Cardiac fibroblast (primary cell): Measurements from ENCODE around the gene LIN28B.

Experiments
- DNase-seq, 2 donors: peaks; one replicate each; pipeline versions ENCODE4 v3.0.0 to v3.0.0-alpha.2; 2010; ENCODE audit warnings: low read depth in 2 of 2
- H3K4me3 ChIP-seq, 2 donors: replicated peaks in 1 of 2; 1 replicate in 1 of 2; 2 replicates in 1 of 2; pipeline ENCODE4 v1.5.1; 2011; ENCODE audit warnings: low read depth in 2 of 2, low read length in 2 of 2, mild to moderate bottlenecking in 2 of 2, moderate library complexity in 1 of 2
- TF ChIP-seq, protein P1 (sequence below): IDR thresholded peaks from one replicate; pipeline ENCODE4 v1.5.1; 2011; ENCODE audit warnings: low read depth, mild to moderate bottlenecking, low read length, inconsistent platforms

The LIN28B gene

DNA sequence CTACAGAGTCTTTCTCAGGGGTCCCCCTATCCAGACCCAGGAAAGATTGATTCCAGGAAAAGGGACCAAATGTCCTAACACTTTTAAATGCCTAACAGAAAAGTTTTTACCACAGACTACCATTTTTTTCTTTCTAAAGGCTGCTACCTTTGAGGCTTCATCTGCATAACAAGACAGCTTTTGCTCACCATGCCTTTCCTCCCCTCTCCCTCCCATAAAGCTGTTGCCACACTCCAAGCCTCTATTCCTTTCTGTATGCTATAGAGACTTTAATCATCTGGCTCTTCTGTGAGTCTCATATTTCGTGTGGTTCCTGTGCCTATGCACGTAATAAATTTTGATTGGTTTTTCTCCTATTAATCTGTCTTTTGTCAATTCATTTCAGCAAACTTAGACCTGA lies 26.0 kb upstream of the LIN28B start:
- TF ChIP-seq, protein P1, sequence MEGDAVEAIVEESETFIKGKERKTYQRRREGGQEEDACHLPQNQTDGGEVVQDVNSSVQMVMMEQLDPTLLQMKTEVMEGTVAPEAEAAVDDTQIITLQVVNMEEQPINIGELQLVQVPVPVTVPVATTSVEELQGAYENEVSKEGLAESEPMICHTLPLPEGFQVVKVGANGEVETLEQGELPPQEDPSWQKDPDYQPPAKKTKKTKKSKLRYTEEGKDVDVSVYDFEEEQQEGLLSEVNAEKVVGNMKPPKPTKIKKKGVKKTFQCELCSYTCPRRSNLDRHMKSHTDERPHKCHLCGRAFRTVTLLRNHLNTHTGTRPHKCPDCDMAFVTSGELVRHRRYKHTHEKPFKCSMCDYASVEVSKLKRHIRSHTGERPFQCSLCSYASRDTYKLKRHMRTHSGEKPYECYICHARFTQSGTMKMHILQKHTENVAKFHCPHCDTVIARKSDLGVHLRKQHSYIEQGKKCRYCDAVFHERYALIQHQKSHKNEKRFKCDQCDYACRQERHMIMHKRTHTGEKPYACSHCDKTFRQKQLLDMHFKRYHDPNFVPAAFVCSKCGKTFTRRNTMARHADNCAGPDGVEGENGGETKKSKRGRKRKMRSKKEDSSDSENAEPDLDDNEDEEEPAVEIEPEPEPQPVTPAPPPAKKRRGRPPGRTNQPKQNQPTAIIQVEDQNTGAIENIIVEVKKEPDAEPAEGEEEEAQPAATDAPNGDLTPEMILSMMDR = no peak

GRCh38 chr6:104936766-104937535 lies 20.0 kb upstream of the LIN28B start:
- DNase-seq = no peak
- H3K4me3 ChIP-seq = no peak overlapping the region
- TF ChIP-seq, protein P1 = no peak

More for the DNA sequence above, 26.0 kb upstream of the LIN28B start:
- no peak overlapping the region for H3K4me3 ChIP-seq
- DNase-seq = no peak

DNA sequence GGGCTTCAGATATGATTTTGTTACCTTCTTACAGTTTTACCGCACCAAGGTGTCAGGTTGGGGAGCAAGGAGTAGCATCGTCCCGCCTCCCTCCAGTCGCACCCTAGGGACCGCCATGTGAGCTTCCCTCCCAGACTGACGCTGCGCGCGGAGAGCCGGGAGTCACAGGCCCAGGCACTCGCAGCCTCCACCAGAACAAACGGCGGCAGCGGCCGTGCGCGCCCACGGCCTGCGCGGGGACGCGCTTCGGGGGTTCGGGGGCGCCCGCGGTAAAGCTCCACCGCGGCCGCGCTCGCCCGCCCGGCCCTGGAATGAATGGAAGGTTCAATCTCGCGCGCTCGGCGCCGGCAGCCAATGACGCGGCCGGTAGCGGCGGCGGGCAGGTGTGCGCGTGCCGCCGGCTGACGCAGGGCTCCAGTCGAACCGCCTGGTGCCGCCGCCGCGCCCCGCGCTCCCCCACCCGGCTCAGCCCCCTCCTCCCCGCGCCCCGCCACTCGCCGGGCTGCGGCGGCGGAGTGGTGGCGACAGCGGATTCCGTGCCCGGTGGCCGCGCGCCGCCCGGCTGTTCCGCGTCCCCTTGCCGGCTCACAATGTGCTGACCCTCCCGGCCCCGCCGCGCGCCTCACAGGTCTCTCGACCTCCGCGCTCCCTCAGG lies 16.5 kb upstream of the LIN28B start:
- TF ChIP-seq, protein P1 = no peak
- DNase-seq = no peak
- H3K4me3 ChIP-seq = peak overlapping the region; percentile 46 to 49

DNA sequence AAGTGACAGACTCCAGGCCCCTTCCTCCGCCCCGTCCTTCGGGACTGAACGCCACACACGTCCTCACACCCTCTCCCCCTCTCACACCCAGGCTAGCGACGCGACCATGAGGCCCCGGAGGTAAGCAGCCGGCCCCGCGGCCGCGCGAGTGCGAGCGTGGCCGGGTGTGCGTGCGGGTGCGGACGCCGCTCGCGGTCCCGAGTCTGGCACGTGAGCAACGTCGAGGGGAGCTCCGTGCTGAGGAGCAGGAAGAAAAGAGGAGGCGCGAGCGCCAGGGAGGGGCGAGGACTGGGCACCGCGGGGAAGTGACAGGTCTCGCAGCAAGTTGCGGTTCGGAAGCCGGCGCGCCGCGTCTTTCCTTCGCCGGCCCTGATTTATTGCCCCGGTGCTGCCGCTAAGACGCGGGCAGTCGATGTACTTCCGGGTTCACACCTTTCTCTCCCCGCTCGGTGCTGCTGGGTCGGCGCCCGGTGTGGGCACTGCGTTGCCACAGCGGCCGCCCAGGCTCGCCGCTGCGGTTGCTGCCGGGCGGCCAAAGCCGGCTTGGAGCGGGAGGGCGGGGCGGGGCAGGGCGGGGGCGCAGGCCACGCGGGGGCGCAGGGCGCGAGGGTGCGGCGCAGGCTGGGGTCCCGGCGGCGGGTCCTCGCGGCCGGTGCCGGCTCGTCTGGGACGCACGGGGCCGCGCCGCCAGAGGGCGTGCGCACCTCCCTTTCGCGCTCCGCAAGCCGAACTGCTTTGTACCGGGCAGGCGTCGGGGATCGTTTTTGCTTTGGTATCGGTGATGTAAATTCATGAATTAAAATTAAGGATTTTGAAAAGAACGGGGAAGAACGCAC lies 15.8 kb upstream of the LIN28B start:
- H3K4me3 ChIP-seq = peak overlapping the region; percentile 46 to 49
- peak; percentile 43 to 45 for DNase-seq
- TF ChIP-seq, protein P1 = peak; percentile 51

DNA sequence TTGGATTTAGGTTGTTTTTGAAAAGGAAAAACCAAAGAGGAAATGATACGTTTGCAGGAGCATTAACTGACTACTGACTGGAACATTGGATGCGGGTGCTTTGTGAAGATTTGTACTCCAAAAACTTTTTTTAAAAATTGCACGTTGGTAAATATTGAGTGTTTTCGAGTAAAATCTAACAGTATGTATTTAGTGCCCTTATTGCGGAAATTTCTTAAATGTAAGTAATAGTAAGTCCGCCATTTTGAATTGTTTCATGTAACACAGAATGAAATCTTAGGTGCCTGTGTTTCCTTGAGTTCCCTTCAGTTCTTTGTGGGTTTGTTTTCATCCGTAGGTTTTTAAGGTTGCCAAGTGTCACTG lies 15.2 kb upstream of the LIN28B start:
- peak overlapping the region in 1 of 2 donors; percentile 16 for H3K4me3 ChIP-seq
- TF ChIP-seq, protein P1 = no peak
- no peak for DNase-seq

- peak; percentile 16 to 40 for DNase-seq
- TF ChIP-seq, protein P1 = no peak
These were observed 13.1 kb upstream of the LIN28B start for GRCh38 chr6:104943781-104944180.

More at GRCh38 chr6:104943781-104944180, 13.1 kb upstream of the LIN28B start:
- no peak overlapping the region for H3K4me3 ChIP-seq
